Stimulated activated CD8-positive, alpha-beta memory T cell treated with anti-CD3 and anti-CD28 coated beads, Interleukin-12 subunit alpha, Interleukin-12 subunit beta, amount 100 ng/mL, for 1 hour (primary cell): ENCODE data around the gene YKT6.

Experiments used
- DNase-seq: peaks from one replicate; pipeline ENCODE4 v3.0.0-alpha.2; 2020; ENCODE audit warnings: low read depth

YKT6 gene

DNA sequence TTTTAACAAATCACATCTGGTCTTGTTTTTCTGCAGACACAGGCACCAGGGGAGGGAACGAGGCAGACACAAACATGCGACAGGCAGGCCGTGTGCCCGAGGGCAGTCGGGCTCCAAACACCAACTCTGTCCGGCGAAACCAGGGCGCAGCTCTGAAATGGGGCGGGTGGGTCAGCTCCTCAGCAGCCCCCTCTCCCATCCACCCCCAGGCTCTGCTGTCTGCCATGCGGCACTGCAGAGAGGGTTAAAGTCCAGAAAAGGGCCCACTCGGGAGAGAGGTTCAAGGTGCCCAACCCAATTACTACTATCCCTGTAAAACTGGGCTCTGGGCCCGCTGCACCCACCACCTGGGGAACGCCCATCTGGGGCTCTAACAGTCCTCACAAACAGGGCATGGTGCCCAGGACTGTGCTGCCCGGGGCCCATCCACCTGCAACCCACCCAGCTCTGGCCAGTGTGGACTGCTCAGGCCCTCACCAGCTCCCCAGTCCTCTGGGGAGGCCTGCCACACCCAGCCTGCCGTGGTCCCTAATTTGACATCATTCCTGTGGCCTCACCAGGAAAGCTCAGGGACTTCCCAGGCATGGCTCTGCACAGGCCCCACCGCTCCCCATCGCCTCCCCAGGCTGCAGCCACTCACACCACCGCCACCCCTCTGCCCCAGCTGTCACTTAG is 18.7 kb downstream of the YKT6 start:
- DNase-seq: no peak

DNA sequence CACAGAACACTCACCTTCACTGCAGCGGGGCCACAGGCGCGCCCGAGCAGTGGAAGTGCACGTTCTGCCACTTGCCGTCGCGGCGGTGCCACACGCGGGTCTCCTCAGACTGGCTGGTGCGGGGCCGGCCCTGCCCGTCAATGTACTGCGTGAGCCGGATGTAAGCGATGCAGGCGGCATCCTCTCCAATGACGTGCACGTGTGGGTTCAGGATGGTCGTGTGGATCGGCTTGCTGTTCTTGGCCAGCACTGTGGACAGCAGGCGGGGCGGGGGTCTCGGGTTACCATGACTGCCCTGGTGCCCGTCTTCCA is 19.2 kb downstream of the YKT6 start:
- DNase-seq: no peak

DNA sequence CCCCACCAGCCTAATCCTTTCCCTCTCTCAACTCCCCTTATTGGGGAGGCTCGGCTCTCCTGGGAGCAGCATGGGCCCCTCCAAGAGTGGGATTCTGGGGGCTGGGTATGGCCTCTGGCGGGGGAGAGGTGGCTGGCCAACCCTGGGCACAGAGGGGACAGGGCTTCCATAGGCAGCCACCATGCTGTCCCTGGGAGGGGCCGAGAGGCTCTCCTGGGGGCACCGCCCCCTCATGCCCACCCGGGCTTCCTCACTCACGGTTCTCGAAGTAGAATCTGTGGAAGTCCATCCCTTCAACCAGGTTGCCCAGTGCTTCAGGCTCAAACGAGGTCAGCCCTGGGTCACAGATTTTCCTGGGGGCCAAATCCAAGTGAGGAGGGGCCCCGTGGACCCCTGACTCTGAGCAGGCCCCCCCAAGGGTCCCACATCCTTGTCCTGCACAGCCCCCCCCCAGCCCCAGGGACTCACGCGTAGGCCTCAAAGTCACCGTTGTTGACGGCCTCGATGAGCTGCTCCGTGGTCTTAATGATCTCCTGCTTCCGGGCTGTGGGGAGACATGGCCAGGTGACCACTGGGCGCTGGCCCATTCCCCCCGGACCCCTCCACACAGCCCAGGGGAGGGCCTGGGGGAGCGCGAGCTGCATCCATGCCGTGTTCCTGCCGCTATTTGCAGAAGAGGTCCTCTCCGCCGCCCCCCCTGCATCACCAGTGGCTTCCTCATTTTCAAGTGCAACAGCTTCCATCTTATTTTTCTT is 19.8 kb downstream of the YKT6 start:
- no peak for DNase-seq

DNA sequence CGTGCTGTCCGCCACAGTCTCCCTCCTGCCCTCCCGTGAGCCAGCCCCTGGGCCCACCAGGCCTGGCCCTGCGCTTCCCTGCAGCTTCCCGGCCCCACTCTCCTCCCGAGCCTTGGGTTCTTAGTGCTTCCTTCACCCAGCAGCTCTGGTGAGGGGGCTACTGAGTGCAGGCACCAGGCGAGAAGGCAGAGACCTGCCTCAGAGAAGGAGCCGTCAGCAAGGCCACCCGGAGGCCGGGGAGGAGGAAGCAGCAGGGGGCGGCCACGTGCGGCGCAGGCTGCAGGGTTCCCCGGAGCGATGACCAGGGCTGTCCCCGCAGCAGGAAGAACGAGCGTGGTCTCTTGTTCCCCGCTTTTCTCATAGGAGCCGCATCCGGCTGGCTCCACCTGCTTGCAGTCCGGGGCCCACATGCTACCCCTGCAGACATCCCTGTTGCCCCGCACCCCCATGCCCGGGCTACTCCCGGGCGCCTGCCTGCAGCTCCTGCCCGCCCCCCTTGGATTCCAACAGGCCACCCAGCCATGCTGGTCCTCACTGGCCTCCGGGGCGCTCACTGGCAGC is 20.5 kb downstream of the YKT6 start:
- DNase-seq: no peak

GRCh38 chr7:44222074-44222473 is 21.3 kb downstream of the YKT6 start:
- DNase-seq: no peak

DNA sequence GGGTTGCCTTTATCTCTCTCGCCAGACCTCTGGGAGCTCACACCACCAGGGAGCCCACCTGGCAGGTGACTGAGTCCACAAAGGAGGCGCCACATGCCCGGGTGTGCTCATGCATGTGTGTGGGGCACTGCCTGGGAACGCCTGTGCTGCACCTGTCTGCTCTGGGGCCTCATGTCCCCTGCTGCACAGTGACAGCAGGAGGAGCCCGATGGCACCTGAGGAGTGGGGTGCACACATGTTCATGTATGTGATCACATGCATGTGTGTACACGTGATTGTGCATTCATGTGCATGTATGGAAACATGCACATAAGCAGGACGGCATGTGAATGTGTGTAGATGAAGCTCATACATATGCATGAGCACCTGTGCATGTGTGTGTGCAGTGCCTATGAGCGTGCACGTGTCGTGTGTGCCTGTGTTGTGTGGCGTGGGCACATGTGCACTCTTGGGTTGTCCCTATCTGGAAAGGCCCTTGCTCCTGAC is 22.0 kb downstream of the YKT6 start:
- DNase-seq: no peak

GRCh38 chr7:44223362-44224079 is 22.7 kb downstream of the YKT6 start:
- DNase-seq: no peak

GRCh38 chr7:44224080-44224973 is 23.5 kb downstream of the YKT6 start:
- no peak for DNase-seq

DNA sequence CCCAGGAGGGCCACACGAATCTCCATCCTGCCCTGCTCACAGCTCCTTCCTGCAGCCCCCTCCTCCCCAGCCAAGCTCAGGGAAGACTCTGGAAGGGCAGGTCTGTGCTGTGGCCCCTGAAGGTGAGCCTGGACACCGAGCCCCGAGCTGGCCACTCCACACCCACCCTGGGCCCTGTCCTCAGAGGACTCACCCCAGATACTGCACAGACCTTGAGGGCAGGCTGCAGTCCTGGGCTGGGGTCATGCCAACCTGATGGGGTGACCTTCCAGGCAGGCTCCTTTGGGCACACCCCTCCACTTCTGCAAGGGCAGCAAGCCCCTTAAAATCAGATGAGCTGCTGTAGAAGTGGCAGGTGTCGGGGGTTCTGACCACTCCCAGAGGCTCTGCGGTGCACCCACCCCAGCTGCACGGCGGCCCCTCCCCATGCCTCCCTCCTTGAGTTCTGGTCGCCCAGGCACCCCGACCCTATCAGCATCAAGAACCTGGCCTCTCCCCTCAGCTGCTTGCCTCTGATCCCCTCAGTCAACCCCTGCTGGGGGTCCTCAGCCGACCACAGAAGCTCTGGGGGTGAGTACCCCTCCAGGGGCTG is 24.3 kb downstream of the YKT6 start:
- no peak for DNase-seq

DNA sequence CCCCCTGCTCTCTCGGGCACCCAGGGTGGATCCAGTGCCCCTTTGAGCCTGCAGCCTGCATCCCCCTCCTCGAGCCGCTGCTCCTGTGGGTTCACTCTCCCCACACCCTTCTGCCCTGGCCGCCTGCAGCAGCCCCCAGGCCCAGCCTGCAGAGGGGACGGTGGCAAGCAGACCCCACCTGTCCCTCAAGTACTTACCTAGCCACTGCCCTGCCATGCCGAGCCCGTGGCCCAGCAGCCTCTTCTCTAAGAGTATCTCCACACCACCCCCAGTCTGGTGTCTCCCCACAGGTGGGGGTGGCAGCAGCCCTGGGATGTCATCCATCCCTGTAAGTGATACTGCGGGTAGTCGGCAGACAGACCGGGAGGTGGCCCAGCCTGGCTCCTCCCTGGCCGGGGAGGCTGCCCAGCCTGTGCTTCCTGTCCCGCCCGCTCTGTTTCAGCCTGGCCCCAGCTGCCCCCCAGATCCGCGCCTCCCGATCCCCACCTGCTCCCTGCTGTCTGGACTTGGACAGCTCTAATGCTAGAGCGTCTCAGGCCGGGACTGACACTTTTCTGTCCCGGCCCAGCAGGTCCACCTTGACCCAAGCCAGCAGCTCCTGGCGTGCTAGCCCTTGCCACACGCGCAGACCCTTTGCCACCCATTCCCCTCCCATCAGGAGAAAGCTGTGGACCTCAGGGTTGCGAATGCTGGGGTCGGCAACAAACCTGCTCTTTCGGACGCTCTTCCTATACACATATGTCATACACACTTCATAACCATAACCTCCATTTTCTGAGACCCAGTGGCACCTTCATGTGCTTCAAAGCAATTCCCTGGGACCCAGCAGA is 25.0 kb downstream of the YKT6 start:
- DNase-seq: no peak

DNA sequence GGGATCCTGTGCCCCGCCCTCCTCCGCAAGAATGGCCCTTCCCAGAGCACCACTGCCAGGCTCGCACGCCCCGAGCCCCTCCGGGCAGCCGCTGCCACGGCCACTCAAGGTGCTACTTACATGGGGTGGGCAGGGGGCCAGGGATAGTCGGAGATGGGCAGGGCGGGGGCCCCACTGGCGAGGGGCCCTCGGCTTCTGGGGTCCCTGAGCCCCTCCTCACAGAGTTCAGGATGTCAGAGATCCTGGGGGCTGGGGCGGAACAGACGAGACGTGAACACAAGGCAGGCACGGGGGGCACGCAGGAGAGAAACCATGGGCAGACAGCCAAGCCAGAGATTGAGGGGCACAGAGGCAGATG is 25.6 kb downstream of the YKT6 start:
- no peak for DNase-seq

GRCh38 chr7:44227911-44228310 is 27.1 kb downstream of the YKT6 start:
- DNase-seq: no peak

DNA sequence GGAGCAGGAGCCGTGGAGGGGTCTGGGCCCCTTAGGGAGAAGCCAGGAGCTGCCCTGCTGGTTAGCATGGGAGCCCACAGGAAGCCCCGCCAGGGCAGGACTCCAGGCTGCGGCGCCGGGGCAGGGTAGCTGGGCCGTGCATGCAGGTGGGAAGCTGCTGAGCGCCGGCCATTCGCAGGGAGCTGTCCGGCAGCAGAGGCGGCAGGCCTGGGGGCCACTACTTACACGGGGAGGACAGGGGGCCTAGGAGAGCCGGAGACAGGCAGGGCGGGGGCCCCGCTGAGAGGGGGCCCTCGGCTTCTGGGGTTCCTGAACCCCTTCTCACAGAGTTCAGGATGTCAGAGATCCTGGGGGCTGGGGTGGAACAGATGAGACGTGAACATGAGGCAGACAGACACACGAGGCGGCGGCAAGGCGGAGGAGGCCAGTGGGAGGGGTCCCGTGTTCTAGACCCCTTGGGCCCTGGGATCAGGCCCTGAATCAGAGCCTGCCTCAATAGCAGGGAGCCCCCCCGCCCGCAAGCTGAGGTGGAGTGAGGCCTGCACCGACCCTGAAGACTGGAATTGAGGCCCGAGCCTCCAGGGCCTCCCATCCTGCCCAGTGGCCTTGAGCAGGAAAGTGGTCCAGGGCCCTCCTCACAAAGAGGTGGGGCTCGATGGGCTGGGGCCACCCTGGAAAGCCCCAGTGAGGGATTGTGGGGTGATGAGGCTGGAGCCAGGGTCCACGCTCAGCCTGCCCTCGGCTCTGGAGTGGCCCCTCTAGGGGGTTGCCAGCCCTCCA is 28.0 kb downstream of the YKT6 start:
- no peak for DNase-seq

DNA sequence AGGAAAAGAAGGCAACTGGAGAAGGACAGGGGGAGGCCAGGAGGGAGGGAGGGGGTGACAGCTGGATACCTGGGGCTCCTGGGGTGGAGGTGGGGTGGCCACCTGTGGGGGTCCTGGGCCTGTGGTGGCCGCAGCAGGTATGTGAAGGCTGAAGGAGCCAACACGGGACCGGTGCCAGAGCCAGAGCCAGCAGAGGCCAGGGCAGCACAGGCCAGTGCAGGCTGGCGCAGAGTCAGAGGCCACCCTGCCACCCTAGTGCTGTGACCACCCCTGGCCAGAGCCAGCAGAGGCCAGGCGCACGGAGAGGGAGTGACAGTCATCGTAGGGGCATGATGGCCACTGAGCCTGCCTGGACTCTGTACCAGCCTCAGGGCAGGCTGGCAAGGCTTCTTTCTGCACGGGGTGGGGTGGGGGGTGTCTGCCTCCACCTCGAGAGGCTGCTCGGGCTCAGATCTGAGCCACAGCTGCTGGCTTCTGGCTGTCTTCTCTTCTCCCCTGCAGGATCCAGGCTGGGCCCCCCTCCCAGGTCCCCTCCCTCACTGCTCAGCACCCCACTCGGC is 28.8 kb downstream of the YKT6 start:
- DNase-seq: no peak

GRCh38 chr7:44230286-44230685 is 29.5 kb downstream of the YKT6 start:
- DNase-seq: no peak

GRCh38 chr7:44231088-44231487 is 30.3 kb downstream of the YKT6 start:
- no peak for DNase-seq

- no peak for DNase-seq
These were observed 31.6 kb downstream of the YKT6 start for GRCh38 chr7:44232396-44232795.

DNA sequence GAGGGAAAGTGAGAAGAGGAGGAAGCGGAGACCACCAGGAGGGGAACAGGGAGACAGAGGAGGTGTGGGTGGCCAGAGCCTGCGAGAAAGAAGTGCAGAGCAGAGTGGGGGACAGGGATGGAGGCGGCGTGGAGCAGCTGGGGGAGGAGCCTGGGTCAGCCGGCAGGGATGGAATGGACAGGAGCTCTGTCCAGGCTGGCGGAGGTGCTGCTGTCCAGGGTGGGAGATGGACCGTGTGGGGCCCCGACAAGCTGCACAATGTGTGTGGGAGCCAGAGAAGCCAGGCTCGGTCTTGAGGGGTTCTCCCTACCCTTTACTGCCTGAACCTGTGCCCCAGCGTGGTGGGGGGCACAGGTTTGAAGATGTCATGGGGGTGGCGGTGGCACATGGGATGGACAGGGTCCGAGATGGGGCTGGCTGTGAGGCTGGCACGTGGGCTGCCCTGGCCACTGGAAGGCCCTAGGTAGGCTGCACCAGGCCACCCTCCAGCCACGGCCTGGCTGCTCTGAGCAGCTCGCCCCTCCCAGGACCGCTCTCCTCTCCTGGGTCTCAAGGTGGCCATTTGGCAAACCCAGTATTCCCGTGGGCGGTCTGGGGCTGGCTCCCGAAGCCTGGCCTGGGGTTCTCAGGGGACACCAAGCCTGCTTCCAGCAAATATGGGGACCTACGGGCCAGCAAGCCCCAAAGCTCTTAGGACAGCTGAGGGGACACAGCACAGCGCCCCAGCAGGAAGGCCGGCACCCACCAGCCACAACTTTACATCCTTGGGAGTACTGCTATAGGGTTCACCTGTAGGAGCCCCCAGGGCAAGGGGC is 32.3 kb downstream of the YKT6 start:
- no peak for DNase-seq

GRCh38 chr7:44235066-44235465 is 34.3 kb downstream of the YKT6 start:
- no peak for DNase-seq
